M059J (cell line): ENCODE results near the gene HOXC10. TPM values are rescaled to one million over a fixed set of nuclear protein-coding genes. Genes with fewer than 3 reads are reported as not detected.

Experiments
- total RNA-seq: library from RNA; depleted of rRNA; stranded (reverse); fragments of >200 nt; shearing (Covaris generic); gene quantifications from 2 replicates; pipeline ENCODE4 v1.2.3, GENCODE V29; 2014; rRNA removed

HOXC10 gene
- total RNA-seq, 1 experiment from 2014 or later: 15.3 TPM

Other genes starting within 250 kb of the HOXC10 start
- not detected in 2 replicates for gene CISTR, start 233.2 kb upstream of the HOXC10 start, total RNA-seq
- 27.8 and 31.2 TPM in 2 replicates for gene HOXC13, start 46.3 kb upstream of the HOXC10 start, total RNA-seq
- gene HOXC12, start 30.2 kb upstream of the HOXC10 start, total RNA-seq: not detected in 2 replicates
- gene HOXC11, start 12.0 kb upstream of the HOXC10 start, total RNA-seq: 1.7 and 1.9 TPM in 2 replicates
- 5.0 and 7.4 TPM in 2 replicates for gene HOTAIR, start 10.2 kb upstream of the HOXC10 start, total RNA-seq
- 4.9 and 5.7 TPM in 2 replicates for gene HOXC9, start 15.0 kb downstream of the HOXC10 start, total RNA-seq
- 0.84 and 1.2 TPM in 2 replicates for gene HOXC8, start 23.8 kb downstream of the HOXC10 start, total RNA-seq
- 2.5 and 5.2 TPM in 2 replicates for gene HOXC6, start 43.3 kb downstream of the HOXC10 start, total RNA-seq
- gene HOXC5, start 47.9 kb downstream of the HOXC10 start, total RNA-seq: 0.25 TPM in 1 of 2 replicates, not detected in the other
- gene HOXC4, start 68.7 kb downstream of the HOXC10 start, total RNA-seq: 1.9 and 4.3 TPM in 2 replicates
- gene SMUG1, start 203.8 kb downstream of the HOXC10 start, total RNA-seq: 36.9 and 38.2 TPM in 2 replicates